Activated CD8-positive, alpha-beta memory T cell treated with anti-CD3 and anti-CD28 coated beads for 48 hours (primary cell): ENCODE results near the gene HPSE2.

Source experiments
- DNase-seq, 3 experiments: peaks; one replicate each; pipeline ENCODE4 v3.0.0-alpha.2; 2020; ENCODE audit warnings: low read depth in 2 of 3, low spot score in 2 of 3

The HPSE2 gene

GRCh38 chr10:98445200-98445812 is 790.3 kb downstream of the HPSE2 start:
- DNase-seq: no peak

DNA sequence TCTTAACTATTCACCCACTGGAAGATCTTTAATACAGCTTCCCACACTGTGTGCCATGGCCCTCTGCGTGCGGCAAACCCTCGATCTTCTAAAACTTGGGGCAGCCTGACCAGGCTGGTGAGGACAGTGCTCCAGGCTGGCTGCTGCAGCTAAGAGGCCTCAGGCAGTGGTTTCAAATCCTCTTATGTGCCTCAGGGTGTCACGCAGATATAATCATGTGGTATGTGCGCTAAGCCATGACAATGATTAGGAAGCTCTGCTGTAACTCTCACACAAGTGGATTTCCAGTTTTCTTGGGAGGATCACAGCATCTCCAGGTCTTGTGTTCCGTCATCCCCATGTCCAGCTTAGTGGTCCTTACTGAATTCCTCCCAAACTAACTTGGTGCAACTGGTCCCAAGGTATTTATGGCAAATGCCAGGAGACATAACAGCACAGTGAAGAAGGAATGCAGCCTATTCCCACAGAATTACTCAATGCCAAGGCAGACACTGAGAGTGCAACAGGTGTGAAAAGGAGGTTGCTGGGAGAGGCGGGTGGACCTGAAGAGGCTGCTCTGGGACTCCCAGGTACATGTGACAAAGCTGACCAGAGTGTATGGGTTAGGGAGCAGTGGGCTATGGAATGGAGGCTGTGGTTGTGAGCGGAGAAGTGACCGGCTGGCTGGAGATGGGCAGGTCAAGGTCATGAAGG is 791.2 kb downstream of the HPSE2 start:
- DNase-seq: no peak

GRCh38 chr10:98438715-98439114 is 796.9 kb downstream of the HPSE2 start:
- DNase-seq: no peak

DNA sequence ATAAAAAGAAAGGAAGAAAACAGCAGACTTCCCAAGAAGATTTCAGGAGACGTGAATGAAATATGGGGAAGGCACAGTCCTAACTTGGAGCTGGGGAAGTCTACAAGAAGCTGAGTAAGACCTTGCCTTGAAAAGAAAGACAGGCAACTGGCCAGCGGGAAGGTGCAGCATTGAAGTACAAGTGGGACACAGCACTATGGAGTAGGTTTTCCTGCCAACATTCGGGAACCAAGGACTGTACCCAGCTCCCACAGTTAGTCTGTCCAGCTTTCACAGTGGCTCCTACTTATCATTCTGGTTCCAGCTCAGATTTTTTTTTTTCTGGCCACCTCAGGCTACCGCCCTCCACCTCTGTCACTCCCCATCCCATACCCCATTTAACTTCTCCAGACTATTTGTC is 798.9 kb downstream of the HPSE2 start:
- DNase-seq: no peak

DNA sequence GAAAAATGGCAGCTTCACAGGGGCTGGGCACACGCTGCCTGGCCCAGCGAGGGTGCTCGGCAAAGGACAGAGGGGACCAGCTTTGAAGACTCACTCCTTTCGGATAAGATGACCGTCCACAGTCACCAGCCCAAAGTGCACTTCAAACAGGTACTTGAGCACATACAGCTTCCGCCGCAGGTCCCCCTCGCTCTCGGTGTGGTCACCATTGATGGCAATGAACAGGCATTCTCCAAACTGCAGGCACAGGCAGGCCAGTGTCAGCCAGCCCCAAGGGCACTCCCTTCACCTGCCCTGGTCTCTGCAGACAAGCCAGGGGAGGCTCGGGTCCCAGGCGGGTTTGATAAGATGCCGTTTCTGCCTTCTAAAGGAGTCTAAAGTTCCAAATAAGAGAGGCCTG is 800.5 kb downstream of the HPSE2 start:
- no peak for DNase-seq

GRCh38 chr10:98433881-98434732 is 801.5 kb downstream of the HPSE2 start:
- DNase-seq: no peak

DNA sequence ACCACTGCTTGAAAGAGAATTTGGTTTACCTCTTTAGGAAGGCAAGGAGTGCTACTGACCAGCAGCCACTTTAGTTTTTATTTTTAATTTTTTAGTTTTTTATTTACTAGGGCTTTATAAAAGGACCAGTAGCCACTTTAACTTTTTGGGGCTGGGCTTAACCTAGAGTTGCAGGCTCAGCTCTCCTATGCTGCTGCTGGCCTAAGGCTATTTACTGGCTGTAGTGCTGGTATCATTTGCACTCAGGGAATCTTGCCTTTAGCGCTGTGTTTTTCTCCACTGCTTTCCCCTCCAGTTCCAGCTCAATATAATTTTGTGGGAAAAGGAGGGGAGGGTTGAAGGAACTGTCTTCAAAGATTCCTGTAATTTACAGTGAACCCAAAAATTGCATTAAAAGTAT is 802.3 kb downstream of the HPSE2 start:
- DNase-seq: no peak

GRCh38 chr10:98432330-98432729 is 803.3 kb downstream of the HPSE2 start:
- DNase-seq: no peak

- no peak for DNase-seq
Measured at GRCh38 chr10:98431016-98431415, 804.6 kb downstream of the HPSE2 start.

DNA sequence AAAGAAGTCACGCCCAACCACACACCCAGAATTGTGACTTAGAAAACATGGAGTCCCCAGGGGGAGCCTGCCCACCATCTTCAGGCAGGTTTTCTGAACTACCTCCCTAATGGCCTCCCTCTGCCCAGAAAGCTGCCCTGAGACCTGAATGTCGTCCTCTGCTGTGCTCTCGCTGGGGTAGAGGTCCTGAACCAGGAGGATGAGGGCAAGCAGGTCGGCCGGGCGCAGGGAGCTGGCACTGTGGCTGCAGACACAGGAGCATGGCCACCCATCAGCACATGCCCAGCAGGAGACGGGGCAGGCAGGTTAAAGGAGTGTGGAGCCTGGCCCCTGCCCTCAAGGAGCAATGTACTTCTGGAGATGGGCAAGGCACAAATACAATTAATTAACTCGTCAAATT is 805.2 kb downstream of the HPSE2 start:
- no peak for DNase-seq

- no peak for DNase-seq
Measured at GRCh38 chr10:98429320-98430072, 806.2 kb downstream of the HPSE2 start.

GRCh38 chr10:98427011-98427515 is 808.6 kb downstream of the HPSE2 start:
- DNase-seq: no peak

GRCh38 chr10:98425511-98426352 is 809.9 kb downstream of the HPSE2 start:
- DNase-seq: no peak

DNA sequence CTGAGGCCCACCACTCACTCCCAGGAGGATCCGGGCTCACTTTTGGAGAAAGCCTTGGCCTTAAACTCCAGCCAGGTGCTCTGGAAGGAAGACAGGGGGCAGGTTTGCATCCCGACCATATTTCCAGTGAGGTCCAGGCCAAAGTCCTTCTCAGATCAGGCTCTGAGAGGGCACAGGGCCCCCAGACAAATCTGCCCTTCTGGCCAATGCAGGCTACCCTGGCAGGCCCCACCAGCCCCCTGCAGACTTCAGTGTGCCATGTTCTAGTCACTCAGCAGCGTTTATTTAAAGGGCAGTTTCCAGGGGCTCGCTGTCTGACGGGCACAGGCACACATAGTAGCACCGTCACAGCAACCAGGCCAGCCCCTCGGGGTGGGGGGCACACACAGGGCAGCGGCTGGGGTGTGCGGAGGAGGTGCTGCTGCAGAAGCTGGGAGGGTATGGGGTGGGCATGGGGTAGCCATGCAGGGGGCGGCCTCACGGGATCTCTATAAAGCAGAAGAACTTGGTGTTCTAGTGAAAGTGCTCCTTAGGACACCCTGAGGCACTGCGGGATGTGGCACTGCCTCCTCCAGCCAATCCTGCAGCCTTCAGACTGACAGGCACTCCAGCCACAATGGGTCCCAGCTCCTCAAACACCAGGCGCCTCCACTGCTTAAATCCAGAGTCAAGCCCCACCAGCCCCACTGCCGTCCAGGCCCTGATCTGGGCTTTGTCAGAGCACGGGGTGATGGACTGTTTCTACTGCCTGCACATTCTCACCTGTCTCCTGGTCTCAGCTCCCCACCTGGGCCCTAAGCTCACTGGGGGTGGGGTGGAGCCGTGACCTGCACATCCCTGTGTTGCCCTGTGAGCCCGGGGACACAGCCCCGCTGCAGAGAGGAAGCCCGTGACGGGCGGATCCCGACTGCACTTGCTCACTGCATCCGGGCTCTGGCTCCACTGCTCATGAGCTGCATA is 811.1 kb downstream of the HPSE2 start:
- DNase-seq: no peak

DNA sequence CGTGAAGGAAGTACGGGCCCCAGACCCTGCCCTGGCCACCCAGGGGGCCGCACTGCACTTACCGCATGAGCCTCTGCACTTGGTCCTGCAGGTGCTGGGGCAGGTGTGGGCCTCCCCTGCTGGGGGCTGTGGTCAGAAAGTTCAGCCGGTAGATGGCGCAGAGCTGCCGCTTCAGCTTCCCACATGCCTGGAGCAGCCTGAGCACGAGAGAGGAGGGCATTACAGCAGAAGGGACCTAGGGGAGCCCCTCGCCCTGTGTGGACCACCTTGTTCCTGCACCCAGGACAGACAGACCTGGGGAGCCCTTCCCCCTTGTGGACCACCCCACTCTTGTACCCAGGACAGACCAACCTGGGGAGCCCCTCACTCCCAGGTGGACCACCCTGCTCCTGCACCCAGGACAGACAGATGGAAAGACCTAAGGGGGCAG is 811.9 kb downstream of the HPSE2 start:
- no peak for DNase-seq

DNA sequence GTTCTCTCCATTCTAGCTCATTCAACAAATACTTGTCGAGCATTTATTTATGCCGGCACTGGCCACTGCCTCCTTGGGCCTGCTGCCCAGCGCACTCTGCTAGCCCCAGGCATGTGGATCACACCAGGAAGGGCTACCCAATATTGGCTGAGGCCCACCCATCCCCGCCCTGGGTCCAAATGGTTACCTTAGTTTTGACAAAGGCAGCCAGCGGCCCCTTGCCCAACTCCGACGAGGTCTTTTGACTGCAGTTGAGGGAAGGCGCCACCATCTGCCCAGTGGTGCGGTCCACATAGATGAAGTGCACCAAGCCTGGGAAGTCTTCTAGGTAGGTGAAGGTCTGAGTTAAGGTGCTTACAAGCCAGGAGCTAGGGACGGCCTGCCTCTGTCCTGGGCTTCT is 813.5 kb downstream of the HPSE2 start:
- DNase-seq: no peak

DNA sequence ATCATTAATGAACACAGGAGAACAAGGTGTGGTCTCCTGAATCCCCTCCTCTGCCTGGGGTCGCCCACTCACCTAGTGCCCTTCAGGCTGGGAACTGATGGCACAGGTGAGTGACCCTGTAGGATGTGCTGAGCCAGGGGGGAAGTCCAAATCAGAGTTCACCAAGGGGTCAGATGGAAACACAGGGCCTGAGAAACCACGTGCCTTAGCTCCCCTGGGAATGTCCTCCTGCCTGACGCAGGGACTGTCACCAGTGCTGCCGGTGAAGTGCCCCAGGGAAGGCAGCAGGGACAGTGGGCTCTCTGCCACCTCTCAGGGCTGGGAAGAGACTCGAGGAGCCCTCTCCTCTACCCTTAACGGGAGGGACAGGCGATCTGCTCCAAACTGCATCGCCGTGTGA is 814.9 kb downstream of the HPSE2 start:
- DNase-seq: no peak

DNA sequence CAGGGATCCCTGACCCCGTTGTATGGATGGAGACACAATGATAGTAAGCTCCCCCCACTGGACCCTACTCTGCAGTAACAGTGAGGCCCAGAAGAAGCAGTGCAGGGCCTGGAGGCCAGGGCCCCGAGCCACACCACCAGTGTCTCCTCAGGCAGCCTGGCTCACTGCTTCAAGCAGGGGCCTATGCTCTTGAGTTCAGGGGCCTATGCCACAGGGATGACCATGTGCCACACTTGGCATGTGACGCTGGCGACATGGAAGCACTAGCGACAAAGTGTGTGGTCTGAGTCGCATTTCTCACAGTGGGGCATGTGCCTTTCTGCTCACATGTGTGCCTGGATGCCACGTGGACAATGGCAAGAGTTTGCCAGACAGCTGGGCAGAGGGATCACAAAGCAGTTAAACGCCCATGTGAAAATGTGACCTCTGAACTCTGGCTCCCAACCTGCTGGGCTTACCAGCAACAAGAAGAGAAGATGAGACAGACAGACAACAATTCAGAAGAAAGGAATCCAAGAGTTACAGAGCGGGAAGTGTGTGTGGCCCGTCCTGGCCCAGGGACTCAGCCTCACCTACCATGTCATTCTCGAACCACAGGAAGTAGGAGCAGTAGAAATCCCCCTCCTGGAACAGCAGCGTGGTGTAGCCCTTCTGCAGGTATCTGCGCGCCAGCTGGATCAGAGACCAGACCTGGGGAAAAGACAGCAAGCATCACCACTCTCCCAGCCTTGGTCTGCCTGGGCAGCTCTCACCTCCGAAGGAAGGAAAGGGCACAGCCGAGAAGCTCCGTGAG is 816.0 kb downstream of the HPSE2 start:
- DNase-seq: no peak
